Liver (tissue), 9 donors: ENCODE data around the gene BTRC. TPM values are rescaled to one million over a fixed set of nuclear protein-coding genes. Genes with fewer than 3 reads are reported as not detected.
"Not testable (repeated sequence)": the region's sequence is repeated elsewhere in the genome, so short reads cannot be mapped to it uniquely, and the experiment has no call there.

Source experiments
- DNase-seq: peaks from one replicate; pipeline ENCODE4 v3.0.0-alpha.2; 2017; ENCODE audit warnings: low spot score
- H3K27ac ChIP-seq, 2 donors: one replicate each; pipeline ENCODE4 v1.7.0; 2013; ENCODE audit warnings: inconsistent platforms in 2 of 2, low read length in 2 of 2, control low read depth in 1 of 2, low read depth in 1 of 2, mild to moderate bottlenecking in 1 of 2
- H3K27me3 ChIP-seq, 4 donors: one replicate each; pipeline versions ENCODE4 v1.6.1 to v1.7.0; 2013; ENCODE audit warnings: low read length in 3 of 4, inconsistent platforms in 1 of 4, mild to moderate bottlenecking in 1 of 4, moderate library complexity in 1 of 4; ENCODE audit not compliant: control insufficient read depth in 4 of 4, insufficient read depth in 4 of 4
- H3K36me3 ChIP-seq, 4 donors: one replicate each; pipeline versions ENCODE4 v1.6.1 to v1.7.0; 2013; ENCODE audit warnings: low read length in 3 of 4, mild to moderate bottlenecking in 3 of 4, low read depth in 1 of 4, moderate library complexity in 1 of 4; ENCODE audit not compliant: control insufficient read depth in 4 of 4, insufficient read depth in 3 of 4
- H3K4me1 ChIP-seq, 4 donors: one replicate each; pipeline versions ENCODE4 v1.6.1 to v1.7.0; 2013; ENCODE audit warnings: low read length in 3 of 4, mild to moderate bottlenecking in 3 of 4, moderate library complexity in 1 of 4; ENCODE audit not compliant: control insufficient read depth in 4 of 4, insufficient read depth in 4 of 4
- H3K4me3 ChIP-seq, 3 donors: one replicate each; pipeline versions ENCODE4 v1.6.1 to v1.7.0; 2013; ENCODE audit warnings: low read length in 3 of 3, control low read depth in 1 of 3, low read depth in 1 of 3, mild to moderate bottlenecking in 1 of 3
- H3K9ac ChIP-seq, 2 donors: one replicate each; pipeline ENCODE4 v1.7.0; 2013; ENCODE audit warnings: low read length in 2 of 2, mild to moderate bottlenecking in 2 of 2, moderate library complexity in 2 of 2, control low read depth in 1 of 2, low read depth in 1 of 2
- H3K9me3 ChIP-seq, 4 donors: one replicate each; pipeline versions ENCODE4 v1.6.1 to v1.7.0; 2013; ENCODE audit warnings: low read length in 3 of 4; ENCODE audit not compliant: control insufficient read depth in 4 of 4
- ATF3 ChIP-seq: IDR thresholded peaks from 2 replicates; pipeline ENCODE4 v1.6.1; 2016; ENCODE audit warnings: antibody characterized with exemption
- EGR1 ChIP-seq, 2 donors: IDR thresholded peaks; 2 replicates each; pipeline ENCODE4 v1.6.1; 2016 to 2018; ENCODE audit warnings: antibody characterized with exemption in 2 of 2, low read depth in 2 of 2
- FOXA1 ChIP-seq: IDR thresholded peaks from 2 replicates; pipeline ENCODE4 v1.6.1; 2016; ENCODE audit warnings: antibody characterized with exemption
- HNF4A ChIP-seq, 2 donors: conservative IDR thresholded peaks; 2 replicates each; pipeline ENCODE4 v1.6.1; 2016; ENCODE audit warnings: antibody characterized with exemption in 2 of 2, mild to moderate bottlenecking in 2 of 2
- HNF4G ChIP-seq: IDR thresholded peaks from 2 replicates; pipeline ENCODE4 v1.6.1; 2016; ENCODE audit warnings: antibody characterized with exemption
- JUND ChIP-seq, 2 donors: IDR thresholded peaks; 2 replicates each; pipeline ENCODE4 v1.6.1; 2016; ENCODE audit warnings: antibody characterized with exemption in 2 of 2
- MAX ChIP-seq: IDR thresholded peaks from 2 replicates; pipeline ENCODE4 v1.6.1; 2016; ENCODE audit warnings: antibody characterized with exemption
- NR2F2 ChIP-seq: IDR thresholded peaks from 2 replicates; pipeline ENCODE4 v1.6.1; 2016; ENCODE audit warnings: antibody characterized with exemption
- RAD21 ChIP-seq, 2 donors: IDR thresholded peaks; 2 replicates each; pipeline ENCODE4 v1.6.1; 2016; ENCODE audit warnings: antibody characterized with exemption in 2 of 2, mild to moderate bottlenecking in 2 of 2
- REST ChIP-seq: IDR thresholded peaks from 2 replicates; pipeline ENCODE4 v1.6.1; 2016; ENCODE audit warnings: antibody characterized with exemption, mild to moderate bottlenecking
- RXRA ChIP-seq, 2 donors: IDR thresholded peaks; 2 replicates each; pipeline ENCODE4 v1.6.1; 2017 to 2018; ENCODE audit warnings: antibody characterized with exemption in 2 of 2, mild to moderate bottlenecking in 1 of 2
- SP1 ChIP-seq: IDR thresholded peaks from 2 replicates; pipeline ENCODE4 v1.6.1; 2018; ENCODE audit warnings: antibody characterized with exemption, mild to moderate bottlenecking
- TAF1 ChIP-seq: conservative IDR thresholded peaks from 2 replicates; pipeline ENCODE4 v1.6.1; 2016; ENCODE audit warnings: antibody characterized with exemption, mild to moderate bottlenecking
- YY1 ChIP-seq: IDR thresholded peaks from 2 replicates; pipeline ENCODE4 v1.6.1; 2016; ENCODE audit warnings: antibody characterized with exemption, mild to moderate bottlenecking
- ZBTB33 ChIP-seq: IDR thresholded peaks from 2 replicates; pipeline ENCODE4 v1.6.1; 2016; ENCODE audit warnings: antibody characterized with exemption
- WGBS: extraction: QIAGEN DNeasy Blood & Tissue Kit; methylation state at CpG from one replicate; pipeline ENCODE4 v1.1.7; 2013; 5-methylcytosine and 5-hydroxymethylcytosine counted together
- polyA plus RNA-seq, 2 donors: library from polyadenylated mRNA; stranded (reverse) in 1 of 2; unstranded in 1 of 2; fragments of 200-250 nt in 1 of 2; fragments of >200 nt in 1 of 2; fragmentation: Nextera tagmentation in 1 of 2; extraction: Ambion mirVana in 1 of 2; gene quantifications; one replicate each; pipeline versions ENCODE4 v1.2.1 to v1.2.3, GENCODE V29; 2013 to 2015
- total RNA-seq, 2 donors: library from RNA; depleted of rRNA; stranded (reverse); fragments of >200 nt; gene quantifications; one replicate each; pipeline ENCODE4 v1.2.3, GENCODE V29; 2014
- donor health status: healthy.
- donor health status: healthy.
- donor health status: healthy.
- donor health status: healthy.
- donor health status: healthy.

BTRC gene
- total and polyA plus RNA-seq, 4 donors: 2.7 to 28.2 (median 5.9) TPM

- no peak for DNase-seq
- H3K9me3 ChIP-seq: no peaks in the 10 kb centered on the region
- H3K4me1 ChIP-seq: peaks cover 2 to 22% (median 13%) of the 10 kb centered on the region in 4 donors
- H3K27ac ChIP-seq: no peak overlapping the region
- no peaks in the 10 kb centered on the region for H3K27me3 ChIP-seq
- no peak for TF ChIP-seq RAD21 (IDR thresholded peaks at IDR 0.05)
- H3K36me3 ChIP-seq: peaks cover 0 to 7% (median 2%) of the 10 kb centered on the region in 4 donors
- 78% methylated on average over 5 of the region's 5 CpGs for WGBS
- no peak overlapping the region for H3K9ac ChIP-seq
- peak overlapping the region in 1 of 3 donors; percentile 76 for H3K4me3 ChIP-seq
These were observed 234.9 kb downstream of the BTRC start for GRCh38 chr10:101588879-101589278.

- WGBS: 72% methylated on average over 2 of the region's 2 CpGs
- not testable (repeated sequence) for H3K36me3 ChIP-seq, H3K9me3 ChIP-seq, H3K27me3 ChIP-seq, H3K4me3 ChIP-seq, H3K4me1 ChIP-seq, H3K27ac ChIP-seq, H3K9ac ChIP-seq, DNase-seq
These were observed 239.4 kb downstream of the BTRC start for GRCh38 chr10:101593331-101593730.

- no peak for DNase-seq
- no peak overlapping the region for H3K9ac ChIP-seq
- 90% methylated on average over 13 of the region's 13 CpGs for WGBS
- H3K27me3 ChIP-seq: no peaks in the 10 kb centered on the region
- no peaks in the 10 kb centered on the region for H3K36me3 ChIP-seq
- no peaks in the 10 kb centered on the region for H3K9me3 ChIP-seq
- H3K4me1 ChIP-seq: no peaks in the 10 kb centered on the region
- H3K4me3 ChIP-seq: no peak overlapping the region
- H3K27ac ChIP-seq: no peak overlapping the region
- TF ChIP-seq MAX (no peak), ZBTB33 (no peak), ATF3 (no peak), RXRA (IDR thresholded peaks at IDR 0.05) (no peak), HNF4A (conservative IDR thresholded peaks at IDR 0.05) (no peak), JUND (IDR thresholded peaks at IDR 0.05) (no peak)
These were observed 241.8 kb downstream of the BTRC start for GRCh38 chr10:101595591-101596433.

GRCh38 chr10:101597091-101597900 is 243.3 kb downstream of the BTRC start:
- WGBS: 89% methylated on average over 14 of the region's 14 CpGs
- TF ChIP-seq NR2F2 (no peak), EGR1 (IDR thresholded peaks at IDR 0.05; ENCODE audit: low read depth in 2 of 2) (no peak), FOXA1 (no peak), HNF4G (no peak), TAF1 (no peak), SP1 (no peak), RXRA (IDR thresholded peaks at IDR 0.05) (no peak), REST (no peak), YY1 (no peak), RAD21 (IDR thresholded peaks at IDR 0.05) (no peak)

More at GRCh38 chr10:101597091-101597900, 243.3 kb downstream of the BTRC start:
- Histone ChIP-seq H3K27ac (no peak overlapping the region), H3K27me3 (no peaks in the 10 kb centered on the region), H3K4me3 (no peak overlapping the region), H3K36me3 (no peaks in the 10 kb centered on the region), H3K9me3 (no peaks in the 10 kb centered on the region), H3K4me1 (no peaks in the 10 kb centered on the region), H3K9ac (no peak overlapping the region)
- no peak for DNase-seq
